ENCODE measurements around the gene B4GALNT1. TPM values are rescaled to one million over a fixed set of nuclear protein-coding genes. Genes with fewer than 3 reads are reported as not detected.
A peak's percentile ranks its signal among the peaks of the same experiment; 100 is the strongest.
"Not testable (repeated sequence)": the region's sequence is repeated elsewhere in the genome, so short reads cannot be mapped to it uniquely, and the experiment has no call there.

Gene B4GALNT1
- total RNA-seq, 1 donor from 2014 or later = 0.69 TPM

- no peak for DNase-seq (ENCODE audit: low read depth)
- no peak overlapping the region for H3K4me3 ChIP-seq (ENCODE audit: low read depth, low read length)
- TF ChIP-seq, protein P1, sequence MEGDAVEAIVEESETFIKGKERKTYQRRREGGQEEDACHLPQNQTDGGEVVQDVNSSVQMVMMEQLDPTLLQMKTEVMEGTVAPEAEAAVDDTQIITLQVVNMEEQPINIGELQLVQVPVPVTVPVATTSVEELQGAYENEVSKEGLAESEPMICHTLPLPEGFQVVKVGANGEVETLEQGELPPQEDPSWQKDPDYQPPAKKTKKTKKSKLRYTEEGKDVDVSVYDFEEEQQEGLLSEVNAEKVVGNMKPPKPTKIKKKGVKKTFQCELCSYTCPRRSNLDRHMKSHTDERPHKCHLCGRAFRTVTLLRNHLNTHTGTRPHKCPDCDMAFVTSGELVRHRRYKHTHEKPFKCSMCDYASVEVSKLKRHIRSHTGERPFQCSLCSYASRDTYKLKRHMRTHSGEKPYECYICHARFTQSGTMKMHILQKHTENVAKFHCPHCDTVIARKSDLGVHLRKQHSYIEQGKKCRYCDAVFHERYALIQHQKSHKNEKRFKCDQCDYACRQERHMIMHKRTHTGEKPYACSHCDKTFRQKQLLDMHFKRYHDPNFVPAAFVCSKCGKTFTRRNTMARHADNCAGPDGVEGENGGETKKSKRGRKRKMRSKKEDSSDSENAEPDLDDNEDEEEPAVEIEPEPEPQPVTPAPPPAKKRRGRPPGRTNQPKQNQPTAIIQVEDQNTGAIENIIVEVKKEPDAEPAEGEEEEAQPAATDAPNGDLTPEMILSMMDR (conservative IDR thresholded peaks at IDR 0.05; ENCODE audit: low read depth, low read length) = no peak
Observed at GRCh38 chr12:57641699-57642442, 8.9 kb upstream of the B4GALNT1 start.

DNA sequence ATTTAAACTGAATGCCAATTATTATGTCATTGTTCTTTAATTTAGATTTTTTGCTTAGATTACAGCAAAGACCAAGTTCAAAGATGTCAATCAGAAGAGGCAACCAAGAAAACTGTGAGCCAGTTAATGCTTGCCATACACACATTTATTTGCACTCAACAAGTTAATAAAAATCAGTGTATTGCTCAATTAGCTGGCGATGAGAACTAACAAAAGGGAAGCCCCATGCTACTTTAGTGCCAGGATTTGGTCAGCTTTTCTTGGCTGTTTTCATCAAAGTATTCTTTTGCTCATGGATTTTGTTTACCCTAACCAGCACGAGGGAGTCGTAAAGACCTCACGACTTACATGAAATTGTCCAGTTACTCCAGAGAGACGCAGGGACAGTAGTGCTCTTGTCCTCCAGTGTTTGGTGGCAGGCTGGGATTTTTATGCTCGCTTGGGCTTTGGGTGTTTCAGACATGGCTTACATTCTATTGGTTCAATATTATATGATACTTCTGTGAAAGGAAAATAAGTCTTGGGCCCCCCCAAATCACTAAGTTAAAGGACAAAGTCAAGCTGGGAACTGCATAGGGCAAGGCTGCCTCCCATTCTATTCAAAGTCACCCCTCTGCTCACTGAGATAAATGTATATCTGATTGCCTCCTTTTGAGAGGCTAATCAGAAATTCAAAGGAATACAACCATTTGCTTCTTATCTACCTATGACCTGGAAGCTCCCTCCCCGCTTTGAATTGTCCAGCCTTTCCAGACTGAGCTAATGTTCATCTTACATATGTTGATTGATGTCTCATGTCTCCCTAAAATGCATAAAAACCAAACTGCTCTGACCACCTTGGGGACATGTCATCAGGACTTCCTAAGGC is 7.4 kb upstream of the B4GALNT1 start:
- TF ChIP-seq, protein P1 (conservative IDR thresholded peaks at IDR 0.05; ENCODE audit: low read depth, low read length) = no peak
- no peak for DNase-seq (ENCODE audit: low read depth)
- H3K4me3 ChIP-seq (ENCODE audit: low read depth, low read length) = no peak overlapping the region

- TF ChIP-seq, protein P1 (conservative IDR thresholded peaks at IDR 0.05; ENCODE audit: low read depth, low read length) = no peak
- no peak overlapping the region for H3K4me3 ChIP-seq (ENCODE audit: low read depth, low read length)
- DNase-seq (ENCODE audit: low read depth) = no peak
Observed at GRCh38 chr12:57638096-57638495, 5.1 kb upstream of the B4GALNT1 start.

DNA sequence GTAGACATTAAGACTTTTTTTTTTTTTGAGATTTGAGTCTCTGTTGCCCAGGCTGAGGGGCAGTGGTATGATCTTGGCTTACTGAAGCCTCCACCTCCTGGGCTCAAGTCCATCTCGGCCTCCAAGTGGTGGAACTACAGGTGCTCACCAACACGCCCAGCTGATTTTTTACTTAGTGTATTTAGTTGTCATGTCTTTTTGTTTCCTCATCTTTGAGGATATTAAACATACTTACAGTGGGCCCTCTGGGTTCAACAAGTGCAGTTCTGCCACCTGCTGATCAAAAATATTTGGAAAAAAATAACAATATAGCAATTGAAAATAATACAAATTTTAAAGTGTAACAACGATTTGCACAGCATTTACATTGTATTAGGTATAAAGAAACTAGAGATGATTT is 4.4 kb upstream of the B4GALNT1 start:
- no peak overlapping the region for H3K4me3 ChIP-seq (ENCODE audit: low read depth, low read length)
- TF ChIP-seq, protein P1 (conservative IDR thresholded peaks at IDR 0.05; ENCODE audit: low read depth, low read length) = peak; percentile 23
- no peak for DNase-seq (ENCODE audit: low read depth)

- DNase-seq (ENCODE audit: low read depth); H3K4me3 ChIP-seq (ENCODE audit: low read depth, low read length): not testable (repeated sequence)
Observed at GRCh38 chr12:57636731-57637130, 3.7 kb upstream of the B4GALNT1 start.

GRCh38 chr12:57632073-57632957 is 686 bp downstream of the B4GALNT1 start:
- TF ChIP-seq, protein P1 (conservative IDR thresholded peaks at IDR 0.05; ENCODE audit: low read depth, low read length) = no peak
- no peak for DNase-seq (ENCODE audit: low read depth)
- H3K4me3 ChIP-seq (ENCODE audit: low read depth, low read length) = peak overlapping the region; percentile 46

All from epithelial cell of proximal tubule (primary cell).